Measurements from ENCODE around the gene IFT80. TPM values are rescaled to one million over a fixed set of nuclear protein-coding genes. Genes with fewer than 3 reads are reported as not detected.
A peak's percentile ranks its signal among the peaks of the same experiment; 100 is the strongest.

IFT80 gene
- polyA plus RNA-seq, 10 donors, result 18.8 to 30.6 (median 25.1) TPM

DNA sequence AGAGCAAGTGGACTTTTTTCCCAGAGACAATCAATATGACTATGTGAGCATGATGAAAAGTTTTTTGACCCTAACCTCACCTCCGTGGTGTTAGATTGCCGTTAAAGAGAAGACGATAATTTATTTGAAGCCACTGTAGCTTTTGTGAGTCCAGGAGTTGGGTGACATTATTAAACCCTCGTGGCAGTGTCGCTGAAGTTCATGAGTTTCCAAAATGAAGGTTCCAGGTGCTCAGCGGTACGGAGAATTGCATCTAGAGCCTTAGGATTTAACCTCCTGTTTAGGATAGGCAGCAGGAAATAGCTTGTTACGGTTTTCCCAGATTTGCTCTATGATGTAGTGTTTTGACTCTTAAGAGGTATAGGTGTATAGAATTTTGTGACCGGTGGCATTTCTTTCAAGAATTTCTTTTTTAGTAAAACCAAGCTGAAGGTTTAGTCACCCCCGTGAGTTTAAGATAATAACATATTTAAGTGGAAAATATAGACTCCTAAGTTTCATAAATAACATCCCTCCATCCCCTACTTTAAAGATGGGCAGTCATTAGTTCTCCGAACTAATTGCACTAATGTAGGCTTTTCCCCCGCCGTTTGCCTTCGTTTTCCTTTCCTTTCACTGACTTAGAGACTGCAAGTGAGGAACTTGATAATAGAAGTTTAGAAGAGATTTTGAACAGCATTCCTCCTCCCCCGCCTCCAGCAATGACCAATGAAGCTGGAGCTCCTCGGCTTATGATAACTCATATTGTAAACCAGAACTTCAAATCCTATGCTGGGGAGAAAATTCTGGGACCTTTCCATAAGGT lies 2.5 kb upstream of the IFT80 start:
- DNase-seq, result peak; percentile 51 to 76 (median 53)

DNA sequence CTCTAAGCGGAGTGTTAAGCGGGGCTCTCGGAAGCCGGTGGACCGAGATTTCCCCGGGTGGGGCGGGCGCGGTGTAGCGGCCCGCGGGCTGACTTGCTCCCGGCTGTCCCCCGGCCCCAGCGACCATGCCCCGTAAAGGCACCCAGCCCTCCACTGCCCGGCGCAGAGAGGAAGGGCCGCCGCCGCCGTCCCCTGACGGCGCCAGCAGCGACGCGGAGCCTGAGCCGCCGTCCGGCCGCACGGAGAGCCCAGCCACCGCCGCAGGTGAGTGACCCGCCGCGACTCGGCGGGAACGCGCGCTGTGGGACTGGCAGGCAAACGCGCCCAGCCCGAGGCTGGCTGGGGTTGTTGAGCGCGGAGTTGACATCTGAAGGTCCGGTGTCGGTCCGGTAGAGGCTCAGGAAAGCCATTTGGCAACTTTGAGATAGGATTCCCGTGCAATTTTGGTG lies 1.7 kb upstream of the IFT80 start:
- peak in 2 of 3 donors; percentile 7 to 71 for DNase-seq

DNA sequence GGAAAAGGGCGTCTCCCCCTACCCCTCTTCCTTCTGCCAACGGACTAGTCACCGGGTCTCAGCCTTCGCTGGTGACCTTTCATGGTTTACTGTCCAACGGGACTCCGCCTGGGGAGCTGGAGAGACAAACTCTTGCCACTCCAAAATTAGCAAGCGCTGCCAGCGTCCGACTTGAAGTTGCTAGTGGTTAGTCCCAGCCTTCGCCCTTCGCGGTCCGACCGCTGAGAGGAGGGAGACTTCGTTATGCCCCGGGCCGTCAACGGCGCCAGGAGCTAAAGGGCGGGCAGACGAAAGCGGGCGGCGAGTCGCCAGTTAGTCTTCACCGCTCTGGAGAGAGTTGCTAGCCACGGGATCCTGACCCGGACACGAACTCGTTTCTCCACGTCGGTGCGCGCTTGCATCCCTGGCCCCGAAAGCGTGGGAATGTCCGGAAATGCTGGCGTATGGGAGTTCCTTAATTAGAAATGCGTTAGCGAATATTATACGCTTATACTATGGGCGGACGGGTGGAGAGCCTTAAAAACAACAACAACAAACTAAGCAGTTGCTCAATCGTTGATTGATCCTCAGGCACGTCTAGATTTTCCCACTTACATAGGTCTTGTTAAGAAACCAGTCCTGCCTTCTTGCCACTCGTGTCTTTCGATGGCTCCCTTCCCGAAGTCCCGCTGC lies 1.1 kb upstream of the IFT80 start:
- peak; percentile 27 to 78 (median 56) for DNase-seq

DNA sequence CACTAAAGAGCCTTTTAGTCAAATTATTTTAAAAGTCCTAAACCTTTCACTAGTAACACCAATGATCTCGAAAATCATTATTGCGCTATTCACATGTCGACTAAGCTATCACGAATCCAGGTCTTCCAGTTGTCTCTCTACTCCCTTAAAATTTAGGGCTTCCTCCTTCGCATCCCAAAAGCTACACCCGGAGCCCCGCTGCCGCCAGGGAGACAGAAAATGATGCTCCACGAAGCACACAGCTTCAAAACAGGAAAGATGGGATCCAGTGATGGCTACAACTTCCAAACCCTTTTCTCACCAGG lies 253 bp downstream of the IFT80 start:
- no peak for DNase-seq

DNA sequence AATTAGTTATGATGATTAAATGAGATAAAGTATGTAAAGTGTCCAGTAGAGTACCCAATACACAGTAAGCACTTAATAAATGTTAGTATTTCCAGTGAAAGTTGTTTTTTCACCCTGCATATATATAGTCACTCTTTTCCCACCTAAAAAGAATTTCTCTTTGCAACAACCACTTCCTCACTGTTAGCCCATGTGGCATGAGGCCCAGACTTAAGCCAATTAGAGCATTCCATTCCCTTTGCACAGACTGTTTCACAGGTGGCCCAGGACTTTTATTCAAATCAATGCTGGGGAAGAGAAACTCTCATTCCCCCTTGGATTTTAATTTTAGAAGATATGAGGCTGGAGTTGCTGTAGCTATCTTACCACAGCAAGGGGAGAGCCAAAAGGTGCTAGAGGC lies 3.7 kb downstream of the IFT80 start:
- DNase-seq, result peak in 1 of 3 donors; percentile 40

DNA sequence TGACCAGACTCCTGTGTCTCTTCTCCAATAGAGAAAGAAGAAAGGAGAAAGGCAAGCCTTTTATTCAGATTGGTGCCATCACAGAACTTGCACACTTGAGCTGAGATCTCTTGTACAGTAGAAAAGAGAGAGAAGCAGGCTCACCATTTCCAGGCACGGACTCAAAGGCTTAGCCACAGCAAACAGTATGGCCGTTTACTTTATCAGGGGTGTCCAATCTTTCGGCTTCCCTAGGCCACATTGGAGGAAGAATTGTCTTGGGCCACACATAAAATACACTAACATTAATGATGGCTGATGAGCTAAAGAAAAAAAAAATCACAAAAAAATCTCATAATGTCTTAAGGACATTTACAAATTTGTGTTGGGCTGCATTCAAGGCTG lies 5.0 kb downstream of the IFT80 start:
- no peak for DNase-seq

DNA sequence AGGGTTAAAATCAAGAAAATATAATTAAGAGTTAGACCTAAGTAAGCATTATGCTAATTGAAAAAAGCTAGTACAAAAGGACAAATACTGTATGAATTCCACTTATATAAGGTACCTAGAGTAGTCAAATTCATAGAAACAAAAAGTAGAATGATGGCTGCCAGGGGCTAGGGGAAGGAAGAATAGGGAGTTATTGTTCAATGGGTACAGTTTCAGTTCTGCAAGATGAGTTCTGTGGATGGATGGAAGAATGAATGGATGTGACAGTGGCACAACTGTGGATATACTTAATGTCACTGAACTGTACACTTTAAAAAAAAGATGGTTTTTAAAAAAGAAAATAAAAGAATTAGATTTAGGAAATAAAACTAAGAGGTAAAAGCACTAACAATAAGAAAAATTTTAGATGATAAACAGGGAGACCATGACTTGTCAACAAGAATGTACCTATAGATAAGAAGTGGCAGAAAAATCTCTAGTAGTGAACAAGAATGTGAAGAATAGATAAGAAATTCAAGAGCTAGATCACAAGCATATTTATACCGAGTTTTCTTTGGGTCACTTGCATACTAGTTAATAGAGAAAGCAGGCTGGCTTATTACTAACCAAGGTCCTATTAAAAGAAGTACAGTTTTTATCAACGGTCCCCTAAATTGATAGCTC lies 5.5 kb downstream of the IFT80 start:
- DNase-seq, result no peak

DNA sequence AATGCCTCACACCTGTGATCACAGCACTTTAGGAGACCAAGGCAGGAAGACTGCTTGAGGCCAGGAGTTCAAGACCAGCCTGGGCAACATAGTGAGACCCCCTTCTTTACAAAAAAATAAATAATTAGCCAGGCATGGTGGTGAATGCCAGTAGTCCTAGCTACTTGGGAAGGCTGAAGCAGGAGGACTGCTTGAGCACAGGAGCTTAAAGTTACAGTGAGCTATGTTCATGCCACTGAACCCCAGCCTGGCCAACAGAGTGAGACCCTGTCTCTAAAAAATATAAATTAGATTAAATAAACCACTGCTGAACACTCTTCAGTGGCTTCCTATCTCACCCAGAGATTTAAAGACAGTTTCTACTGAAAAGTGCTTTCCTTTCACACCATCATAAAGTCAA lies 6.2 kb downstream of the IFT80 start:
- no peak for DNase-seq

DNA sequence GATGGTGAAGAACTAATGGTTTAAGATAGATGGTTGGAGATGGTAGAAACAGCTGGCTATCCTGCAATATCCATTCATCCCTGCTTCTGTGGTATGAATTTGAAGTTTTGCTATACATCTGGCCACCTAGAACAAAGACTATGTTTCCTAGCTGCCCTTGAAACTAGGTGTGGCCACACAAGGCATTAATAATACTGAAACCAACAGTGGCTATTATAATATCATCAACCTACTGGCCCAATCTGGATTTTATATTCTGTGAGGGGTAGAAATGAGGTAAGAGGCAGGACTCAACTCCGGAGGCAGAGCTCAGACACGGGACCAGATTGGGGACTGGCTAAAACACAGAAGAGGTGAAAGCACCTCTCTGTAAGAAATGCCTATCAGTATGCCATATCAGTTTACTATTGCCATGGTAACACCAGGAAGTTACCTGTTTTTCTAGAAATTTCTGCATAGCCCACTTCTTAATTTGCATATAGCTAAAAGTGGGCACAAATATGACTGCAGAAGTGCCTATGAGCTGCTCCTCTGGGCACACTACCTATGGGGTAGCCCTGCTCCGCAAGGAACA lies 8.4 kb downstream of the IFT80 start:
- no peak for DNase-seq

DNA sequence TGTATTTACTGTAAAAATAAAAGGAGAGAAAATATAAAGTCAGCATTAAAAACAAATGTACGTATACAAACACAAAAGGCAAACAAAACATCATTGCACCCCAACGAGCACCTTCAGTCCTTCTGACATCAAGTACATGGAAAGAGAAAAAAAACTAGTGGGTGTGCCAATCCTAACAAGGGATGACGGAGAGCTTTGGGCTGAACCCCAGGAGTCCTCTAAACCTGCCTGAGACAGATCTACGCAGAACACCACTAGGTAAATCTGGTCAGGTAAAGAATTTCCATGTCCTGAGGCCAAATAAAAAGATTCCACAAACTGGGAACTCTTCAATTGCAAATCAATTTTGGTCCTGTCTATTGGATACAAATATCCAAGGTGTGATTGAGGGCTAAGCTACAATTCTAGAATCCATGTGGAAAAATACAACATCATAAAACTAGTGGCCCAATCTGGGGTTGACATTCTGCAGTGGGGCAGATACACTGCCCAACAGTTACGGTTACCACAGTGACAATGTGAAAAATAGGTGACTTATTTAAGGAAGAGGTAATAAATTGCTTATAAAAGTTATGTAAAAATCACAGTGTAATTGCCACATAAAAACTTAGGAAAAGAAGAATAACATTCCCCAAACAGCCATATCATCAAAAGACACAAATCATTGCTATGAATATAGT lies 14.2 kb downstream of the IFT80 start:
- DNase-seq, result no peak

DNA sequence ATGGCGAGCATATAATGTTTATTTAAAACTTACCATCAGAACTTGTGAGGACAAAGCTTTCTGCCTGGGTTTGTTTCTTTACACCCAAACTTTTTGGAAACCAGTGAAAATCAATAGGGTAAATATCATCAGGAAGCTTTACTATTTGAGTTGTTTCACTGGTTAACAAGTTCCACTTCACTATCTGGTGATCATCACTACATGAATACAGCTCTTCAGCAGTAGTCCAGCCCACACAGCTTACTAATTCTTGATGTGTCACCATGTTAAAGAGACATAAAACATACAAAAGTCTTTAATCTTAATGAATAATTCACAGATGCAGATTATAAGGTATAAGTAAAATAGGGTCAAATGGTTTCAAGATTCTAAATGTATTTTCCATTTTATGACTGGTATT lies 17.6 kb downstream of the IFT80 start:
- DNase-seq, result no peak

DNA sequence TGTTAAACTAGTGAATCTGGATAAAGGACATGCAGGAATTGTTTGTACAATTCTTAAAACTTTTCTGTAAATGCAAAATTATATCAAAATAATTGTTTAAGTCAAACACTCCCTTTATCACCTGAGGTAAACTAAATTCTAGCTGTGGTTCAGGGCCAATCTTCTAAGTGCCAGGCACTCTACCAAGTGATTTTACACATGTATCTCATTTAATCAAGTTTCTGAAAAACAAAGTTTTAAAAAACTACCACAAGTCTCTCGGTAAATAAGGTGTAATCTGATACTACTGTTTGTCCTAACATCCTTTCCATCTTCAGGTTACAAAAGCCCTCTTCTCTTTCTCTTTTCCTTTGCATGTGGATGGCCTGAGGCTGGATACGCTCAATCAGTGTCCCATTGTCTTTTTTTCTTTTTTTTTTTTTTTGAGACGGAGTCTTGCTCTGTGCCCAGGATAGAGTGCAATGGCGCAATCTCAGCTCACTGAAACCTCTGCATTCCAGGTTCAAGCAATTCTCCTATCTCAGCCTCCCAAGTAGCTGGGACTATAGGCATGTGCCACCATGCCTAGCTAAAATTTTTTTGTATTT lies 19.3 kb downstream of the IFT80 start:
- no peak for DNase-seq

DNA sequence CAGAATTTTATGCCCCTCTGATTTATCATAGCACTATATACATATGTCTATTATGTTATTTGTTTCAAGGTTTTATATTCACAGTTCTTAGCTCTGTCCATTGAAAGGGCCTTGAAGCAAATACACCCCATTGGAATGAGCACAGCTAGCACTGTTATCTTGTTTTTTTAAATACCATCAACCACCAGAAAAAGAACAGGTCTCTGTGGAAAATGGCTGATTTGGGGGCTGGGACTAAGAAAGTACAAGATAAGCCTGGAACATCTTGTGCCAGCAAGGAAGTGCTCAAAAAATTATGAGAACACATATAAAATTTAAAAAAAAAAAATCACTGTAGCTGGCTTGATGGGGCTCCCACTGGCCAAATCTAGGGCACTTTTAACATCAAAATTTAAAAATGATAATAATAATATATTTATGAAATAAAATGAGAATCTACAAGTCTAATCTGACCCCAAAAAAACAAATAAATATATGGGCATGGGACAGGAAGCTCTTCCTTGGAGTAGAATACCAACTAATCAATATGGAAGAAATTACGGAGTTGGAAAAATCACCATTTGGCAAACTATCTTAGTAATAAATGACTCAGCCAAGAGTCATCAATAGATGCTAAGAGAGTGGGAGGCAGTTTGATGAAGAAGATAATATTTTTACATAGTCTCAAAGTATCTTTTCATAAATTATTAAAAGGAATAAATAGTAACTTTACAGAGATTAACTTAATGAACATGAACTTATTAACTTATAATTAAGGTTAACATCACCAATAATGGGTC lies 20.5 kb downstream of the IFT80 start:
- DNase-seq, result no peak

DNA sequence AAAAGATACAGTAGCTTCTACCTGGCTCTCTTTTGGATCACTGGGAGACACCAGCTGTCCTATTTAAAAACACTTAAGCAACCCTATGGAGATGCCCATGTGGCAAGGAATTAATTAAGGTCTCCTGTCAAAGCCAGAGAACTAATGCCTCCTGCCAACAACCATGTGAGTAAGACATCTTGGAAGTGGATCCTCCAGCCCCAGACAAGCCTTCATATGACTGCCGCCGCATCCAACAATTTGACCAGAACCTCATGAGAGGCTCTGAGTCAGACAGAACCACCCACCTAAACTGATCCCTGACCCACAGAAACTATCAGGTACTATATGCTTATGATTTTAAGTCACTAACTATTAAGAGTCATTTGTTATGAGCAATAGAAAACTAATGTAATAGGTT lies 22.3 kb downstream of the IFT80 start:
- DNase-seq, result no peak

DNA sequence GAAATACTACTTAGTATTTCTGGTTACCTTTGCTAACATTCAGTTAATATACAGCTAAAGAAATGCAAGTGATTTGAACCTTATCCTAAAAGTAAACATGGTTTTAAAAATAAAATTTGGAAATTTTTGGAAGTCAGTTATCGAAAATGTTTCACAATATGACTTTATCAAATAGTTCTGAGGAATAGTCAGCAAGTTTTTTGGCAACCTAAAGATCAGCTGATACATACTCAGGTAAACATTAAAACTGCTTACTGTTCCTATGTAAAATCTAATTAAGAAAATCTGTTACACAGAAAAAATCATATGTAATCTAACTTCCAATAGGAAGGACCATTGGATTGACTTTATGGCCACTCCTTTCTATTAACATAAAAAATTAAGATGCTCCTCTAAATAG lies 24.1 kb downstream of the IFT80 start:
- no peak for DNase-seq

DNA sequence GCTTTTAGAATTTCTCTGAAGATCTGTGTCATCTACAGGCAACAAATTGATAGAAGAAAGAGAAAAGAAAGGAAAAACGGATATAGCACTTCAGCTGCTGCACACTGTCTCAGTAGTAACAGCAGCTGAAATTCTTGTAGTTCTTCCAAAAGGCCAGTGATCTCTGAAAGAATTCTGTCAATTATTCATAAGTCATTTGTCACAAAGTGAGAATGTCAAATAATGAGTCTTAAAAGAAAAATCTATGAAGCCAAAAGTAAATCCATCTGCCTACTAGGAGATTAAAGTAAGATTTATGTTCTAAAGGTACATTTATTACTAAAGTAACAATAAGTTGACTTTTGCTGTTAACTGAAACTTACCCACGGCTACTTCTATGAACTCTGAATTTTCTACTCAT lies 24.6 kb downstream of the IFT80 start:
- DNase-seq, result no peak

DNA sequence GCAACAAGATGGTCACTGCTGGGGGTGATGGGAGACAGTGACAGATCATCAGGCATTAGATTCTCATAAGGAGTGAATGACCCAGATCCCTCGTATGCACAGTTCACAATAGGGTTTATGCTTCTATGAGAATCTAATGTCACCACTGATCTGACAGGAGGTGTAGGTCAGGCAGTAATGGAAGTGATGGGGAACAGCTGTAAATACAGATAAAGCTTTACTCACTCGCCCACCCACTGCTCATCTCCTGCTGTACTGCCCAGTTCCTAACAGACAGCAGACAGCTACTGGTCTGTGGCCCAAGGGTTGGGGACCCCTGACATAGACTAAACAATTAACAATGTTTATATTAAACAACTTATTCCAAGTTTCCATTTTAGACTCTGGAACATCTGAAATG lies 25.4 kb downstream of the IFT80 start:
- no peak for DNase-seq

DNA sequence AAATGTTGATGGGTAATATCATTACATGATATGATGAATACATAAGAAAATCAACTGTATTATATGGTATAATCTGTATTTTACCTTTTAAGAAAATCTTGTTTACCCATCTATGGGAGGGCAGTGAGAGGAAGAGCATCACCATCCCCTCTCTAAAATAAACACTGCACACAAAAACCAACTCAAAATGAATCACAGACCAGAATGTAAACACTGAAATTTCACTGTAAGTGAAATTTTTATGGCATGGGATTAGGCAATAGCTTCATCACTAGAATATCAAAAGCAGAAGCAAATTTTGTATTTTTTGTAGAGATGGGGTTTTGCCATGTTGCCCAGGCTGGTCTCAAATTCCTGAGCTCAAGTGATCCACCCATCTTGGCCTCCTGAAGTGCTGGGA lies 26.2 kb downstream of the IFT80 start:
- DNase-seq, result no peak

DNA sequence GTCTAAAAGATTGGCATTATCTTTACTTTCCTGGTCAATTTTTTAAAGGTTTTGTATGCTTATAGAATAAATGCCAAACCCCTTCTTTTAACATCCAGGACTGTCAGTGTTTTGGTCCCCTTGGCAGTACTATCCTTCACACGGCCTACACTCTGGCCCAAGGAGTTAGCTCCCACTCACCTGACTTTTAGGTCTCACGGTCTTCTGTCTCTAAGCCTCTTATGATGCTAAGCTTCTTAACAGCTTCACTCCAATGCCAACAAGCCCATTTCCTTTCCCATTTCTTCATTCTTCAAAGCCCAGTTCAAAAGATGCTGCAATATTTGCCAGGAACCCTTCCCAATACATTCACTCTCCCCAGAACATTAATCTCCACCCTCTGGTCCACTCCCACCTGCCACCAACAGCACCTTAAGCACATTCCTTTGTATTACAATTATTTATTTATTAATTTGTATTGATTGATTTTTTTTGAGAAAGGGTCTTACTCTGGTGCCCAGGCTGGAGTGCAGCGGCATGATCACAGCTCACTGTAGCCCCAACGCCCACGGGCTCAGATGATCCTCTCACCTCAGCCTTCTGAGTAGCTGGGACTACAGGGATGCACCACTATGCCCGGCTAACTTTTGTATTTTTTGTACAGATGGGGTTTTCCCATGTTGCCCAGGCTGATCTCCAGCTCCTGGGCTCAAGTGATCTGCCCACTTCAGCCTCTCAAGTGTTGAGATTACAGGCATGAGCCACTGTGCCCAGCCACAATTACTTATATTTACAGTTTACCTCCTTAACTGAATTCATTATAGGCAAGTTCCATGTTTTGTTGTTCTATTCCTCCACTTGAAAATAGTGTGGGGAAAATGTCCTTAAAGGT lies 27.8 kb downstream of the IFT80 start:
- DNase-seq, result no peak

DNA sequence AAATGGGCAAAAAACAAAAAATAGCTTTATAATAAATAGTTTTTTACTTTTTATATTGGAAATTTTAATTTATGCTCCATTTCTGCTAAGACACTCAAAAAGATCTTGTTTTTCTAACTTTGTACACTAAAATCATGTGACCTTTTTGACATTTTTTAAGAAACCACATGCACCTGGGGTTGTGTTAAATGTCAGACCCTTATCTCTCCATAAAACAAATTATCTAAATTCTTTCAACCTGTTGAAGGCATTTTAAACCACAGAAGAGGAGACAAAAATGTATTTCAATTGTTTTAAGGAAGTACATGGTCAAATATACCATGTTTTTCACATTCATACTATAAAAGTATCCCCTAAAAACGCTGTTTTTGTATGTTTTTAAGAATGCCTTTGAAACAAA lies 29.2 kb downstream of the IFT80 start:
- no peak for DNase-seq
